ENCODE results near the gene VPS51. TPM values are rescaled to one million over a fixed set of nuclear protein-coding genes. Genes with fewer than 3 reads are reported as not detected.

The VPS51 gene
- total and polyA plus RNA-seq, 2 of the 13 experiments (the other 11 are each of a cell fraction or from before 2014, with no cell fraction given): 76.3 to 90.6 TPM

GRCh38 chr11:65111744-65112545, 15.9 kb downstream of the VPS51 start, which contains the start of gene TM7SF2 (continued):
- TF ChIP-seq STAG1 (CRISPR knock-in tag; IDR thresholded peaks at IDR 0.05) (no peak), SOX6 (IDR thresholded peaks at IDR 0.05) (no peak), SOX6 (CRISPR knock-in tag; IDR thresholded peaks at IDR 0.05) (peak; percentile 47), KAT2B (IDR thresholded peaks at IDR 0.05; ENCODE audit: borderline replicate concordance, low read depth, low read length) (no peak), MEIS2 (CRISPR knock-in tag; IDR thresholded peaks at IDR 0.05) (peak; percentile 76; the same call in 1 of the 2 replicates), MBD4 (IDR thresholded peaks at IDR 0.05; ENCODE audit: borderline replicate concordance, low read length) (no peak), USF2 (IDR thresholded peaks at IDR 0.05; ENCODE audit: low read depth, low read length) (no peak), USF2 (CRISPR knock-in tag; IDR thresholded peaks at IDR 0.05; ENCODE audit: borderline replicate concordance) (no peak), ZNF704 (CRISPR knock-in tag; IDR thresholded peaks at IDR 0.05; ENCODE audit: borderline replicate concordance) (0 out of 2 replicates have a peak, but pooled peaks have one; percentile 42), ISL2 (CRISPR knock-in tag; IDR thresholded peaks at IDR 0.05) (peak; percentile 61), AFF4 (CRISPR knock-in tag; IDR thresholded peaks at IDR 0.05) (no peak), FOXO1 (CRISPR knock-in tag; IDR thresholded peaks at IDR 0.05) (no peak), ZNF142 (CRISPR knock-in tag; IDR thresholded peaks at IDR 0.05) (no peak), RBAK (CRISPR knock-in tag; IDR thresholded peaks at IDR 0.05) (no peak), MED1 (CRISPR knock-in tag; IDR thresholded peaks at IDR 0.05) (peak; percentile 74), ZNF333 (CRISPR knock-in tag; IDR thresholded peaks at IDR 0.05; ENCODE audit: borderline replicate concordance) (no peak), ZNF296 (CRISPR knock-in tag; conservative IDR thresholded peaks at IDR 0.05) (no peak)
